Mesodermal cell (in vitro differentiated cells): ENCODE data around the gene DHRSX.
"Not testable (repeated sequence)": the region's sequence is repeated elsewhere in the genome, so short reads cannot be mapped to it uniquely, and the experiment has no call there.

Experiments used
- H3K27ac ChIP-seq: 2 replicates; pipeline ENCODE4 v1.7.0; 2013; ENCODE audit warnings: mild to moderate bottlenecking, low read depth, low read length, moderate library complexity; ENCODE audit not compliant: severe bottlenecking
- H3K36me3 ChIP-seq: 2 replicates; pipeline ENCODE4 v1.7.1; 2013; ENCODE audit warnings: mild to moderate bottlenecking, low read length, moderate library complexity; ENCODE audit not compliant: control insufficient read depth, insufficient read depth
- H3K4me1 ChIP-seq: one replicate; pipeline ENCODE4 v1.7.1; 2013; ENCODE audit warnings: mild to moderate bottlenecking, low read length; ENCODE audit not compliant: insufficient read depth, control insufficient read depth, poor library complexity, severe bottlenecking
- H3K4me3 ChIP-seq: 2 replicates; pipeline ENCODE4 v1.7.0; 2013; ENCODE audit warnings: low read length, control low read depth, mild to moderate bottlenecking; ENCODE audit not compliant: insufficient read depth, poor library complexity, severe bottlenecking; ENCODE audit errors: extremely low read depth
- H3K9me3 ChIP-seq: 2 replicates; pipeline ENCODE4 v1.7.1; 2013; ENCODE audit warnings: mild to moderate bottlenecking, low read length, moderate library complexity; ENCODE audit not compliant: control insufficient read depth
- WGBS, 2 experiments: methylation state at CpG; one replicate each; pipeline ENCODE4 v1.1.5; 2013; ENCODE audit warnings: missing lambda C conversion rate in 2 of 2; ENCODE audit not compliant: insufficient coverage in 2 of 2; 5-methylcytosine and 5-hydroxymethylcytosine counted together

Gene DHRSX

DNA sequence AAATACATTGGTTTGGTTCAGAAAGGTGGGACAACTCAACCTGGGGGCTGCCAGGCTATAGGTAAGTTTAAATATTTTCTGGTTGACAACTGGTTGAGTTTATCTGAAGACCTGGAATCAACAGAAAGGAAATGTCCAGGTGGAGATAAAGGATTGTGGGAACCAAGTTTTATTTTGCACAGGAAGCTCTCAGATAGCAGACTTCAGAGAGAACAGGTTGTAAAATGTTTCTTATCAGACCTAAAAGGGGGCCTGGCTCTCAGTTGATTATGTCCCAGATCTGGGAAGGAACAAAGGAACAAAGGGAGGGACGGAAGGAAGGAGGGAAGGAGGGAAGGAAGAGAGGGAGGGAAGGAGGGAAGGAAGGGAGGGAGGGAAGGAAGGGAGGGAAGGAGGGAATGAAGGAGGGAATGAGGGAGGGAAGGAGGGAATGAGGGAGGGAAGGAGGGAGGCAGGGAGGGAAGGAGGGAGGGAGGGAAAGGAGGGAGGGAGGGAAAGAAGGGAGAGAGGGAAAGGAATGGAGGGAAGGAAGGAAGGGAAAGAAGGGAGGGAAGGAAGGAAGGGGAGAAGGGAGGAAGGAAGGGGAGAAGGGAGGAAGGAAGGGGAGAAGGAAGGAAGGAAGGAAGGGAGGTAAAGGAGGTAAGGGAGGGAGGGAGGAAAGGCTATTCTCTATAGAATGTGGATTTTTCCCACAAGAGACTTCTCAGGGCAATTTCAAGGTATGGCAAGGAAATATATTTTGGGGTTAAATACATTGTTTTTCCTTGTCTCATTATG is 186.7 kb downstream of the DHRSX start:
- 100% methylated on average over 1 of the region's 1 CpG; no CpG with 5 or more reads in 1 of the 2 experiments for WGBS, 2 experiments
- no peaks in the 10 kb centered on the region for H3K36me3 ChIP-seq
- no peaks in the 10 kb centered on the region for H3K9me3 ChIP-seq
- no peak overlapping the region for H3K4me3 ChIP-seq
- no peak overlapping the region for H3K27ac ChIP-seq
- H3K4me1 ChIP-seq, result no peaks in the 10 kb centered on the region

DNA sequence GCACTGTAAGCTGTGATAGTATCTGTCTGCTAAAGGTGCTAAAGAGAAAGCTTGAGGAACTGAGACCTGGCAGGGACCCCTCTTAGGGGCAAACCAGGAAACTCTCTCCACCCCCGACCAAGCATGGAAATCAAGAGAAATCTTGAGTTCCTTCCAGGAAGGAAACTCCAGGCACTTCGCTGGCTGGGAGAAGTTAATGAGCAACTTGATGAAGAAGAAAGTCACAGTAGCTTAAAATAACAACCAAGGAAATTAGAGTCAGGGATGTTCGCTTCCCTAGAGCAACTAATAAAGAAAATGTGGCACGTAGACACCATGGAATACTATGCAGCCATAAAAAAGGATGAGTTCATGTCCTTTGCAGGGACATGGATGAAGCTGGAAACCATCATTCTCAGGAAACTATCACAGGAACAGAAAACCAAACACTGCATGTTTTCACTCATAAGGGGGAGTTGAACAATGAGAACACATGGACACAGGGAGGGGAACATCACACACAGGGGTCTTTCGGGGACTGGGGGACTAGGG is 188.7 kb downstream of the DHRSX start:
- H3K27ac ChIP-seq, H3K36me3 ChIP-seq, H3K9me3 ChIP-seq, H3K4me1 ChIP-seq, H3K4me3 ChIP-seq: not testable (repeated sequence)
- 86 to 93% methylated on average over 2 of the region's 5 CpGs for WGBS, 2 experiments

DNA sequence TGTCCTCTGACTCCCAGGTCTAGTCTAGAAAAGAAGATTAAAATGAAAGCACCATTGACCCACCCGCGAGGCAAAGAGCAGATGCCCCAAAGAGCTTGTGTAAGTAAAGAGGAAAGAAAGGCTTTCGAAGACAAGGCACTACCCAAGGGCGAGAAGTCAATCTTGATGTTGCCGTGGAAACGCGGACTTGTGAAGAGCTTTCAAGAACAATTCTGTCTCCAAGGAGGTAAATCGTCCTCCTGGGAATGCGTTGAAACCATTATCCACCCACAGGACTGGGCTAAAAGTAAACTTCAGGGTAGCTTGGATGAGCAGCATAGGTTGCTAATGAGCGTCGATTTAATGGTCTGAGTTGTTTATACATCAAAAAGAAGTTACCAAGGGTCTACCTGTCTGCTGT is 189.3 kb downstream of the DHRSX start:
- 49 to 75% methylated on average over 9 of the region's 11 CpGs for WGBS, 2 experiments
- no peak overlapping the region for H3K4me3 ChIP-seq
- no peak overlapping the region for H3K27ac ChIP-seq
- no peaks in the 10 kb centered on the region for H3K36me3 ChIP-seq
- H3K4me1 ChIP-seq, result no peaks in the 10 kb centered on the region
- H3K9me3 ChIP-seq, result no peaks in the 10 kb centered on the region

DNA sequence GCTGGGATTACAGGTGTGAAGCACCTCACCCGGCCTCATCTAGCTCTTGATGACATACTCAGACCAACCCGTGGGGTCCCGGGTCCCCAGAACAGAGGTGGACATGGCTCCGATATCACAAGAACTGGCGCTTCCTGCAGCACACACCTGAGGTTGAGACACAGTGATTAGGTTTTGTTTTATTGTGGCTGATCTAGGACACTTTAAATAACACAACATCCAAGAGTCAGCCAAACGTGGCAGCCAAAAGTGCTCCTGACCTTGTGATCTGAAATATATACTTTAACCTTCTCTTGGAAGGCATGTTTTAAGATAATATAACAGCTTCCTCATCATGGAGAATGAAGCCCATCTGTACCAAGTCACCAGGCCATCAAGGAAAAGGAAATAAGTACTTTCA is 198.9 kb downstream of the DHRSX start:
- Histone ChIP-seq H3K27ac (no peak overlapping the region), H3K36me3 (peaks cover 2% of the 10 kb centered on the region), H3K4me1 (peaks cover 5% of the 10 kb centered on the region), H3K4me3 (no peak overlapping the region), H3K9me3 (no peaks in the 10 kb centered on the region)
- WGBS, 2 experiments, result 94 to 95% methylated on average over 4 of the region's 6 CpGs

DNA sequence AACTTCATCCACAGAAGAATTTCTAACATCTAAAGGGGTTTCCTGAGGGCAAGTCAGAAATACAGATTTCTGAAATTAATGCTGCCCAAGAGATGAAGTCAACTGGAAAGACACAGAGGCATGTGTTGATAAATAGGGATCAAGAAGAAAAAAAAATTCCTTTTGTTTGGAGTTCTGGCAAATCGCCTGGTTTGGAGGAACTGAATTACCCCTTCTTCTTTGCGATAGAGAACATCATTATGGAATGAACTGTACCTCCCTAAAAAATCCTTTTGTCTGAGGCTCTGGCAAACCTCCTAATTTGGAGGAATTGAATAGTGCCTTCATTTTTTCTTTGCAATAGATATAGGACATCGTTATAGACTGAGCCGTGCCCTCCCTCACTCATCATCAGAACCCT is 200.9 kb downstream of the DHRSX start:
- no peak overlapping the region for H3K4me3 ChIP-seq
- H3K36me3 ChIP-seq, result peaks cover 2% of the 10 kb centered on the region
- H3K27ac ChIP-seq, result no peak overlapping the region
- H3K4me1 ChIP-seq, result peaks cover 5% of the 10 kb centered on the region
- WGBS, 2 experiments, result 83% methylated on average over 1 of the region's 4 CpGs; no CpG with 5 or more reads in 1 of the 2 experiments
- no peaks in the 10 kb centered on the region for H3K9me3 ChIP-seq

DNA sequence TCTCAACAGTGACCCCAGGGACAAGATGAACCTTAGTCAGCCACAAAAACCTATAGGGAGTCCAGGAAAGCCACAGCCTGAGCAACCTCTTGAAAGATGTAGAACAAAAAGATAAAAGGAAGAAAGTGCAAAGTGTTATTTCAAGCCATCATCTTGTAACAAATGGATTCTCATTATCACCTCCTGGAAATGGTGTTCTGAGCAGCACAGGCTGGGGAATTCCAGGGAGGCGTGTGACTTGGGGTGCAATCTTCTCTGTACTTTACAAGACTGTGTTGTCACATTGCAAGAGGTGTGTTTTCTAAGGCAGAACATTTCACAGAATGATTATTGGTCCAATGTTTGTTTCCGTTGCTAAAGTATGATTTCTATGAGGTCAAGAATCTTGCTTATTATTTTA is 214.0 kb downstream of the DHRSX start:
- Histone ChIP-seq H3K36me3 (peaks cover 30% of the 10 kb centered on the region), H3K4me1 (no peaks in the 10 kb centered on the region), H3K4me3 (no peak overlapping the region), H3K27ac (no peak overlapping the region), H3K9me3 (peaks cover 12% of the 10 kb centered on the region)
- WGBS, 2 experiments, result 100% methylated on average over 1 of the region's 2 CpGs; no CpG with 5 or more reads in 1 of the 2 experiments

DNA sequence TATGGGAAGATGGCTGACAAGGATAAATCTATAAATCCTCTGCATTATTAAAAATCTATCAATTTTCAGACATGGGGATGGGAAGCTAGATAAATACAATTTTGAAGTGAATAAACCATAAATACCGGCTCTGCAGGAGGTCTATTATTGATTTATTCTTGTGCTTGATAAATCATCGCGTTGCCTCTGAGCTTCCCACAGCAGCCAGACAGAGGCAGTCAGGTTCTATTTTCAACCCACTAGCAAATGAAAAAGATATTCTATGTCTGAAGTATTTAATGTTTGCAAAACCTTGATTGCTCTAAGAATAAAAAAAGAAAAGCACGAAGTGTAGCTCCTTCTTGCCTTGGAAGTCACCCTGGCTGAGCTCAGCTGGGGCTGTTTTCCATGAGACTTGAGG is 216.2 kb downstream of the DHRSX start:
- Histone ChIP-seq H3K9me3 (peaks cover 12% of the 10 kb centered on the region), H3K4me3 (no peak overlapping the region), H3K36me3 (peaks cover 22% of the 10 kb centered on the region), H3K27ac (no peak overlapping the region), H3K4me1 (no peaks in the 10 kb centered on the region)
- 64 to 100% methylated on average over 1 of the region's 4 CpGs for WGBS, 2 experiments

DNA sequence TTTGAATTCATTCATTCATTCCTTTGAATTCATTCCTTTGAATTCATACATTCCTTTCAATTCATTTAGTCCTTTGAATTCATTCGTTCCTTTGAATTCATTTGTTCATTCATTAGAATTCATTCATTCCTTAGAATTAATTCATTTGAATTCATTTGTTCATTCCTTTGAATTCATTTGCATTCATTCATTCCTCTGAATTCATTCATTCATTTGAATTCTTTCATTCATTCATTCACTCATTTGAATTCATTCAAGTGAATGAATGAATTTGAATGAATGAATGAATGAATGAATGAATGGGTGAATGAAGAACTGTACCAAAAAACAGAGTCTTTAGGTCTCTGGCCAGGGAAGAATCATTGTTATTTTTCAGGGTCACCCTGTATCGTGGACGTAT is 216.6 kb downstream of the DHRSX start:
- no peaks in the 10 kb centered on the region for H3K4me1 ChIP-seq
- 91 to 100% methylated on average over 1 of the region's 3 CpGs for WGBS, 2 experiments
- H3K36me3 ChIP-seq, result peaks cover 20% of the 10 kb centered on the region
- peaks cover 12% of the 10 kb centered on the region for H3K9me3 ChIP-seq
- no peak overlapping the region for H3K4me3 ChIP-seq
- H3K27ac ChIP-seq, result no peak overlapping the region

DNA sequence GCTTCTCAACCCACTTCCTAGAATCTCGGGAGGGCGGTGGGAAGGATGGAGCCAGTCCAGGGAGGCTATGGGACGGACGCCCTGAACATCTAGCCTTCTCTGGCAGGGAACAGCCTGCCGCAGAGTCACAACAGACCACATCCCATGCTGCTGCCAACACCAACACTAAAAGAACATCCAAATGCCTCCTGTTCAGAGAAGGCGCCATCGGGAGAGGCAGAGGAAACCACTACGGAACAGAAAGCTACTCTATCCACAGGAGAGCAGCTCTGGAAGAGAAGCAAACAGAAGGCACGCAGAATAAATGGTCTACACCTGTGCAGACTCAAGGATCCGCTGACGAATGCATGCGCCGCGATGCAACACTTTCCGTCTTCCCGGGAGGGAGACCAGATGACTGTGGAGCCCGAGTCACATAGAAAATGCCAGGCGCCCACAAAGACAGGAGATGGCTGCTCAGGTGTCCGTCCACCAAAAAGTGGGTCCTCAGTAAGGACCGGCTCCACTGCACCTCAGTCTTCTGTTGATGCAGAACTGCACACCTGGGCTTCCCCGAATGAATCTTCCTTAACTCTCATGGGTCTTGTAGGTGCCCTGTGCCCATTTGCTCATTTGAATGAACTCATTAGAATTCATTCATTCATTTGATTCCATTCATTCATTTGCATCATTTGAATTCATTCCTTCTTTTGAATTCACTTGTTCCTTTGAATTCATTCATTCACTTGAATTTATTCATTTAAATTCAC is 217.5 kb downstream of the DHRSX start:
- H3K36me3 ChIP-seq, result peaks cover 18% of the 10 kb centered on the region
- WGBS, 2 experiments, result 93% methylated on average over 14 to 15 of the region's 21 CpGs
- H3K27ac ChIP-seq, result no peak overlapping the region
- peaks cover 12% of the 10 kb centered on the region for H3K9me3 ChIP-seq
- no peaks in the 10 kb centered on the region for H3K4me1 ChIP-seq
- no peak overlapping the region for H3K4me3 ChIP-seq

DNA sequence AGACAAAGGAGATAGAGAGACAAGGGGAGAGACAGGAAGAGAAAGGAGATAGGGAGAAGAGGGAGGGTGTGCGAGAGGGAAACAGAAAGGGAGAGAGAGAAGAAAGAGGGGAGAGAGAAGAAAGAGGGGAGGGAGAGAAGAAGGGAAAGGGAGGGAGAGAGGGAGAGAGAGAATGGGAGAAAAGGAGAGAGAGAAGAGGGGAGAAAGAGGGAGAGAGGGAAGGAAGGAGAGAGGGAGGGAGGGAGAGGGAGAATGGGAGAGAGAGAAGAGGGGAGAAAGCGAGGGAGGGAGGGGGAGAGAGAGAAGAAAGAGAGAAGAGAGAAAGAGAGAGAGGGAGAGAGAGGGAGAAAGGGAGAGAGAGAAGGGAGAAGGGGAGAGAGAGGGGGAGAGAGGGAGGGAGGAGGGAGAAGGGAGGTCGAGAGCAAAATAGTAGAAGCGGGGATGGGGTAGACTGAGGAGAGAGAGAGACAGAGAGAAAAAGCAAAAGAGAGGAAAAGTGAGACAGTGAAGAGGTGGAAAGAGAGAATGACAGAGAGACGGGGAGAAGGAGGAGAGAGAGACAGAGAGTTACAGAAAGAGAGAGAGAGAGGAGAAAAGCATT is 218.2 kb downstream of the DHRSX start:
- no peak overlapping the region for H3K27ac ChIP-seq
- 81 to 89% methylated on average over 3 to 4 of the region's 5 CpGs for WGBS, 2 experiments

More for the DNA sequence above, 218.2 kb downstream of the DHRSX start:
- no peak overlapping the region for H3K4me3 ChIP-seq
- H3K36me3 ChIP-seq, result peaks cover 18% of the 10 kb centered on the region
- peaks cover 12% of the 10 kb centered on the region for H3K9me3 ChIP-seq
- no peaks in the 10 kb centered on the region for H3K4me1 ChIP-seq
